GM19238 (cell line): ENCODE data around the gene NPAS4.
"Not testable (repeated sequence)": the region's sequence is repeated elsewhere in the genome, so short reads cannot be mapped to it uniquely, and the experiment has no call there.

ENCODE experiments used
- DNase-seq: peaks from one replicate; pipeline ENCODE4 v3.0.0; 2011; ENCODE audit warnings: low spot score; ENCODE audit not compliant: insufficient read length

NPAS4 gene

DNA sequence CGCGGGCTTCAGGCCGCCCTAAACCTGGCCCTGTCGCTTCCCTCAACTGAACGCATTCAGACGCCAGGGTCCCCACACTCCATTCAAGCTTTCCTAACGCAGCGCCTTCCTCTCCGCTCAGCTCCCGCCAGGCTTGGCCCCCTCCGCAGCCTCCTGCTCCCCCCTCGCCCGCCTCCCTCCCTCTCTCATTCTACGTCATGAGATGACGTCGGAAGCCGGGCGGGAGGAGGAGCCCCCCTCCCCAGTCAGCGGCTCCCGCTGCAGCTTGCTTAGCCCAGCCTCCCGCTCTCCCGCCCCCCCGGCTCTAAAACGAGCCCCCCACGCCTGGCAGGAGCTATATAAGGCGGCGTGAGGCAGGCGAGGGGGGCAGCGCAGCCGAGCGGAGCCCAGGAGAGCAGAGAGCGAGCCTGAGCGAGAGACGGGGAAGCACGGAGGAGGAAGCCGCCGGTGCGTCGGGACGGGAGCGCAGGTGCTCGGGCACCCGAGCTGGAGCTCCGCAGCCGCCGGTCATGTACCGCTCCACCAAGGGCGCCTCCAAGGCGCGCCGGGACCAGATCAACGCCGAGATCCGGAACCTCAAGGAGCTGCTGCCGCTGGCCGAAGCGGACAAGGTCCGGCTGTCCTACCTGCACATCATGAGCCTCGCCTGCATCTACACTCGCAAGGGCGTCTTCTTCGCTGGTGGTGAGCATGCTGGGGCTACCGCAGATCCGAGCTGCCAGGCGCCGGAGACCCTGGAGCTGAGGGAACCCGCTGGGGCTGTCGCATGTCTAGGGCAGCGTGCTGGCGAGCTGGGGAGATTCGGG is at the start of gene NPAS4:
TSS of gene NPAS4 (plus strand) at position 365 of the 806 bp plus-strand sequence. CDS start at position 510, 145 bp downstream.
- DNase-seq: no peak

DNA sequence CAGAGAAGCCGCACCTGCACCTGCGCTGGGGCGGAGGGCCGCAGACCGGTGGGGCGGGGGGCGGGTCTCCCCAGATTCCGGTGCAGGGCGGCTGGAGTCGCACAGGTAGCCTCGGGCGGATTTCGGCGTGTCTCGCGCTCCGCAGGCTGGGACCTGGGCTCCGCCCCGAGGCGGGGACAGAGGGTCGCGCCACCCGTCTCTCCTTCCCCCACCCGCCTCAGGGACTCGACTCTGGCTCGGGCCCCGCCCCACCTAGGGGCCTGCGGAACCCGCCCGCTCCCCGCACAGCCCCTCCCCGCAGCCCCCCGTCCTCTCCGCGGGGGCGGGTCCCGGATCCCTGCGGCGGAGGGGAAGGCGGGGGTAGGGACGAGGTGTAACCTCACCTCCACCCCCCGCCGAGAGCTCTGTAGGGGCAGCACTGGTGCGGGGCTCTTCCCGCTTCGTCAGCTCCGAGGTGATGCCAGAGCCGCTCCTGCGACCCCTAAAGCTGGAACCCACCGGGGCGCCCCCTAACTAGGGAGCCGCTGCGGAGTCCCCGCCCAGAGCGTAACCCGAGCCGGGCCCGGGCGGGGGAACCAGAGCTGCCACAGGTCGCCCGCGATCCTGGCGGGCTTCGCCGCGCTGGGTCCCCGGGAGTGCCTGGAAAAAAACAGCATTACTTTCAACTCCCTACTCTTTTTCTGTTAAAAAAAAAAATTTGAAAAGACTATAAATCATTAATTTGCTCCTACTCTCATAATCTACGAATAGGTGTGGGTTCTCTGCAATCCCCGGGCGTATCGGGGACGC is 49.0 kb upstream of the NPAS4 start, which contains the start of gene SLC29A2:
TSS of gene SLC29A2 (minus strand) at position 134 of the 789 bp plus-strand sequence. CDS start 169 bp downstream, outside the sequence.
- DNase-seq: peak; percentile 61

DNA sequence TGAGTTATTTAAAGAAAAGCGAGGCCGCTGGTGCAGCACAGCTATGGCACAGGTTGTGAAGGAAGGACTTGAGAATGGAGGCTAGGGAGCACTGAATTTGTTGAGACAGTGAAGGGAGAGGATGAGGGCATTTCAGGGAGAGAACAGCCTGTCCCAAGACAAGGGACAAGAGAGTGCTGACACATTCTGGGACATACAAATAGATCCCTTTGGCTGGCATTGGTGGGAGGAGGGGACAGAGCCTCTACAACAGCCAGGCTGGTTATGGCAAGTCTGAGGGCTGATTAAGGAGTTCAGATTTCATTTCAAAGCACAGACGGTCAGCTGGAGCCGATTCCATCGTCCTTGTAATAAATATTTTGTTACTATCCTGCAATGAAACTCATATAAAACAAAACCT is 47.6 kb upstream of the NPAS4 start:
- DNase-seq: no peak

DNA sequence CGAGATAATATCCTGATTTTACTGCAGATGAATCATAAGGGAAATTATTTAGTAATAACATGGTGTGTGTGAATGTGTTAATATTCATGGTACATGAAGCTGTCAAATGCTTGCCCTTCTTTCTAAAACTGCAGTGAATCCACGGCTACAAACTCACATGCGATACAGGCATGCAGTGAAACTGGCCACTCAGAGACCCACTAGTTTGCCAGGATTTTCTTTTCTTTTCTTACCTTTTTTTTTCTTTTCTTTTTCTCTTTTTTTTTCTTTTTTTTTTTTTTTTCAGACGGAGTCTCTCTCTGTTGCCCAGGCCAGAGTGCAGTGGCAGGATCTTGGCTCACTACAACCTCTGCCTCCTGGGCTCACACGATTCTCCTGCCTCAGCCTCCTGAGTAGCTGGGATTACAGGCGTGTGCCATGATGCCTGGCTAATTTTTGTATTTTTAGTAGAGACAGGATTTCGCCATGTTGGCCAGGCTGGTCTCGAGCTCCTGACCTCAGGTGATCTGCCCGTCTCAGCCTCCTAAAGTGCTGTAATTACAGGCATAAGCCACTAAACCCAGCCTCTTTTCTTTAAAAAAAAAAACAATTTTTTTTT is 47.0 kb upstream of the NPAS4 start:
- not testable (repeated sequence) for DNase-seq

DNA sequence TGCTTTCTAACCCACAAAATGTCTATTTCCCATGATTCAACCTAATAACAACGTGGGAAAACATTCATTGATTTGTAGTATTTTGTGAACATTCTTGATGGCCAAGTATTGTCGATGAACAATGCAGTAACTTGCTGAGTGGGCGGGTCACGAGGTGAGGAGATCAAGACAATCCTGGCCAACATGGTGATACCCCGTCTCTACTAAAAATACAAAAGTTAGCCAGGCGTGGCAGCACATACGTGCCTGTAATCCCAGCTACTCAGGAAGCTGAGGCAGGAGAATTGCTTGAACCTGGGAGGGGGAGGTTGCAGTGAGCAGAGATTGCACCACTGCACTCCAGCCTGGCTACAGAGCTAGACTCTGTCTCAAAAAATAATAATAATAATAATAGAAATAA is 40.6 kb upstream of the NPAS4 start:
- DNase-seq: not testable (repeated sequence)

DNA sequence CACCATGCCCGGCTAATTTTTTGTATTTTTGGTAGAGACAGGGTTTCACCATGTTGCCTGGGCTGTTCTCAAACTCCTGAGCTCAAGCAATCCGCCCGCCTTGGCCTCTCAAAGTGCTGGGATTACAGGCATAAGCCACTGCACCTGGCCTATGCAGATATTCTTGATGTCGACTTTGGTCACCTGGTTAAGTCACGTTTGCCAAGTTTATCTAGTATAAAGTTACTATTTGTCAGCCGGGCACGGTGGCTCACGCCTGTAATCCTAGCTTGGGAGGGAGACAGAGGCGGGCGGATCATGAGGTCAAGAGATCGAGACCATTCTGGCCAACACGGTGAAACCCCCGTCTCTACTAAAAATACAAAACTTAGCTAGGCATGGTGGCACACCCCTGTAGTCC is 36.5 kb upstream of the NPAS4 start:
- not testable (repeated sequence) for DNase-seq

DNA sequence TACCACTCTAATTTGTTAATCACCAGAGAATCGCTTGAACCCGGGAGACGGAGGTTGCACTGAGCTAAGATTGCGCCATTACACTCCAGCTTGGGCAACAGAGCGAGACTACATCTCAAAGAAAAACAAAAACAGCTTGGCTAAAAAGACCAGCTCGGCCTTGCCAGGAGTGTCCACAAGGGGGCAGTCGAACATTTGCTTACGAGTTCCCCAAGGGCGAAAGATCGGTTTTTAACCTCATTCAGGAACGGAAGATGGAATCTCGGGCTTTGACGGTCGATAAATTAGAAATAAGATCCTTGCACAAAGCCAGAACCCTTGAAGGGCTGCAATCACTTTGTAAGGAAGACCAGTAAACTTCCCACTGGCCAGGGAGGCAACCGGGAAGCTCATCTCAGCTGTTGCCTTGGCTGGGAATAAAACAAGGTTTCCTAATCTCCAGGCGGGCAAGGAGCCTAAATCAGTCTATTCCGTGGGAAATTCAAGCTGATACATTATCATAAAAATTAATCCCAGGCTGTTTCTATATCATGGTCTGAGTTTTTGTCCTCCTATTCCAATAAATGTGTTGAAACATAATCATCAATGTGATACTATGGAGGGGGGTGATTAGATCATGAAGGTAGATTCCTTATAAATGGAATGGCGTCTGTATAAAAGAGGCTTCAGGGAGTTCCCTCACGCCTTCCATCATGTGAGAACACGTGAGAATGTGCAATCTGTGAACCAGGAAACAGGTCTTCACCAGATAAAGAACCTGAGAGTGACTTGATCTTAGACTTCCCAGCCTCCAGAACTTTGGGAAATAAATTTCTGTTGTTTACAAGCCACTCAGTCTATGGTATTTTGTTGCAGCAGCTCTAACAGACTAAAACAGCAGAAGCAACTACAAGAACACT is 34.4 kb upstream of the NPAS4 start:
- peak; percentile 37 for DNase-seq

DNA sequence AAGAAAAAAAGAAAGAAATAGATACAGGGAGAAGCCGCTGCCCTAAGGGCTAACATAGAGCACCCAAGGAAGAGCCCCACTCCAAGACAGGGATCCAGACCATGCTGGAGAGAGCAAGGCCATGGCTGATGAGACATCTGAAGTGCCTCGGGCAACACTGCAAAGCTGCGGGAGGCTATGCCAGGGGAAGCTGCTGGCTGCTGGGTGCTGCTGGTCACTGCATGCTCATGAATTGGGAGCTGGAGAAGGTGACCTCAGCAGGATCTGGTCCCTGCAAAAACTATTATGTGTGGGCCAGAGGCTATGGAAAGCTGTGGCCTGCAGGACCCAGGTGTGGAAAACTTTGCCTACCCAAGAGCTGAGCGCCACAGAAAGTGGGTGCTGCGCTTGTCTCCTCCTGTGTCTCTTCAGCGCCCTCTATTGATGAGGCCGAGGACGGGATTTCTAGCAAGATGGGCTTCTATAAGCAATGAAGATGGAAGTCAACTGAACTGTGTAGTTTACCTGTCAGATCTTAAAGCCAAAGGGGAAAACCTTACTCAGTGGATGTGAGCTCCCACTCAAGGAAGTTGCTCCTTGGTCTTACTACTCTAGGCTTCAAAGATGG is 32.0 kb upstream of the NPAS4 start:
- DNase-seq: peak; percentile 39

DNA sequence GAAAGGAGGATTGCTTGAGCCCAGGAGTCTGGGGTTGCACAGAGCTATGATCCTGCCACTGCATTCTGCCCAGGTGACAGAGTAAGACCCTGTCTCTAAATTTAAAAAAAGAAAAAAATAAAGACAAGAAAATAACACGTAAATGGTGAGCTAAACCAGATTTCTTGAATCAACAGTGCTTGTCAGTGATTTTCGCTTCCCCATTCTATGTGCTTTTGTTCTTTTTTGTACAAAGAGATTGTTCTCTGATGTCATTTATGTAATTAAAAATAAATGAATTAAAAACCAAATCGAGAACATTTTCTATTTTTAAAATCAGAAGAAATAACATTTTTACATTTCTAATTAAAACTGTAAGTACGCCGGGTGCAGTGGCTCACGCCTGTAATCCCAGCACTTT is 29.5 kb upstream of the NPAS4 start:
- DNase-seq: no peak

DNA sequence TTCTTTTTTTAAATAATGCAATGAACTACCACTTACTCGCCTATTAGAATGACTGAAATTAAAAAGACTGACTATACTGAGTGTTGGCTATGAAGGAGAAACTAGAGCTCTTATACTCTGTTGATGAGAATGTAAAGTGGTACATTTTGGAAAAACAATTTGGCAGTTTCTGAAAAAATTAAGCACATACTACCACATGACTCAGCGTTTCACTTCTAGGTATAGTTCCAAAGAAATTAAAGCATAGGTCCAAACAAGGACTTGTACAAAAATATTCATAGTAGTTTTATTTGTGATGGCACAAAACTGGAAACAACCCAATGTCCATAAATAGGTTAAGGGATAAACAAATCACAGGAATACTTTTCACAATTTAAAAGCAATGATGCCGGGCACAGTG is 26.9 kb upstream of the NPAS4 start:
- no peak for DNase-seq

DNA sequence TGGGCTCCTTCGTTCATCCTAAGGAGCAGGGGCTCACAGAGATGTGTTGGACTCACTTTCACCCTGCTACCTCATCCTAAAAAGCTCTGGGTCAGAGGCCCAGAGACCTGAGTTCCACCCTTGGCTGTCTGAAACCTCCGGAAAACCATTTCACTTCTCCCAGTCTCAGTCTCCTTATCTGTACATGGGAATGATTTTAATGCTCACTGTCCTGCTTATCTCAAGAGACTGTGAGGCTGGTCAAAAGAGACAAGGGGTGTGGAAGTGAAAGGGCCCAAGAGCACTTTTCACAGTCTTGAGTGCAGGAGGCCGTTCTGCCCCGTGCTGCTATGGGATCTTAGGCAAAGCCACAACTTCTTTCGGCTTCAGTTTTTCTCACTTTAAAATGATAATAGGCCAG is 13.2 kb upstream of the NPAS4 start:
- DNase-seq: no peak

DNA sequence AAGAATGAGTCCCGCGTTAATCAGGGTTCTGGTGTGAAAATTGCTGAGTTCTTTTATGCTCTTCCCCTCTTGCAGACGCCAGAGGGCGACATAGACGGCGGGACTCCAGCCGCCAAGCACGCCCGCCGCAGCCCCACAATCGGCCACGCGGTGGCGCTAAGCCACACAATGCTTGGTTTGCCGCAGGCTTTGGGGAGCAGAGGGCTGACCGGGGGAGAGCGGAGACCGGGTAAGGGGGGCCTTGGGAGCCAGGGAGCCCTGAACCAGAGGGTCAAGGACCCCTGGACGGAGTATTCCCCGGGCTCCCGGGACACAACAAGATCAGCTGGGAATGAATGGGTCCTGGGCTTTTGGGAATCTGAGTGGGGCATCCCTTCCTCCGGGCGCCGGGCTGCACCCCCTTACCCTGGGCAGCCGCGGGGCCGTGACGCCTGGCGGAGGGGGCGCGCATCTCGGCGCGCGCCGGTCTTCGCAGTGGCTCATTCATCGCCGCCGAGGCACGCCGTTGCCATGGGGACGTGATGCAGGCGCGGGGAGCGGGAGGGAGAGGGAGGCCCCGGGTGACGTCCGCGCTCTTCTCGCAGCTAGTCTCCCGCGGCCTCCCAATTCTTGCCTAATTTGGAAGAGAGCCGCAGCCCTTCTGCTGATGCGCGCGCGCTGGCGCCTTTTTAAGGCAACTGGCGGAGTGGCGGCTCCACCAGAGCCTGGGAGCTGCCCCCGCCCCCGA is 12.2 kb upstream of the NPAS4 start:
- DNase-seq: peak; percentile 91

DNA sequence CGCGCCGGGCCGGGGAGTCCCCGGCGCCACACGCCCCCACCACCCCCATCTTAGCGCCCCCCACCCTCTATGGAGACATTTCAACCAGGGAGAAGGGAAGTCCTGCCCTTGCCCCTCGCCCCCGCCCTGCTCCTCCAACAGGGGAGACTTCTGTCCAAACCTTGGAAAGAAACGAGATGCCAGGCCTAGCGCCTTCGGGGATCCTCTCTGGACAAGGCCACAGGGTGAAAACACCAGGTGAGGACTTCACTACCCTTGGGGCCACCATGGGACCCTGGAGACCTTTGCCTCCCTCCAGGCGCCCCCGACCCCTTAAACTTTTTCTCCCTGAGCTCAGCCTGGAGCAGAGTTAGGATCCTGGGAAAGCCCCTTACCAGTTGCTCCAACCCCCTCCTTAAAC is 11.6 kb upstream of the NPAS4 start:
- DNase-seq: no peak

DNA sequence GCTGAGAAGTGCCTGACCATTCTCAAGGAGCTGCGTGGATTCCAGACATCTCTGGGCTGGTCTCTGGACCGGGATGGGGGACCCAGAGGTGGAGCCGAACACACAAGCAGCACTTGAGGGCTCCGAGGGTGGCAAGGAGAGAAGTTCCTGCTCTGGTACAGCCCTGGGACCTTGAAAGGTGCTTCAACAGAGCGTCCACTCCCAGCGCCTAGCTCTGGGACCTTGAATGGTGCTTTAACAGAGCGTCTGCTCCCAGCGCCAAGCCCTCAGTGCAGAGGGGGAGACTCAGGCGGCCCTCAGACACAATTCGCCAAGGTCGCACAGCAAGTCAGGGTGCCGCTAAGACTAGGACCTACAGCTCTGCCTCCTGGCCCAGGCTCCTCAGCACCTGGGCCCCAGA is 10.6 kb upstream of the NPAS4 start:
- DNase-seq: no peak

DNA sequence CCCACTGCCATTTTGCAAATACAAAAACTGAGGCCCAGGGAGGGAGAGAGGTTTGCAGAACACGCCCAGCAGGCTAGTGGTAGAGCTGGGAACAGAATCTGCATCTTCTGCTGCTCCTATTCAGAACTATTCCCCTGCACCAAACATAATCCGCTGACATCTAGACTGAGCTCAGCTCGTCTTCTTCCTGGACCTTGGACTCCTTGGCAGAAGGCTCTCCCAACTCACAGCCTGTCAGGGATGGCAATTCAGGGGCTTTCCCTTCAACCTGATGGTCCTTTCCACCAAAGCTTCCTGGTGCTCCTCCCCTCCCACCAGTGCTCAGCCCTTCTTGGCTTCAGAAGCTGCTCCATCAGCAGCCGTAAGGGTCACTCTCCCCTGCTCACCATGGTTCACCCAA is 9.5 kb upstream of the NPAS4 start:
- DNase-seq: no peak

DNA sequence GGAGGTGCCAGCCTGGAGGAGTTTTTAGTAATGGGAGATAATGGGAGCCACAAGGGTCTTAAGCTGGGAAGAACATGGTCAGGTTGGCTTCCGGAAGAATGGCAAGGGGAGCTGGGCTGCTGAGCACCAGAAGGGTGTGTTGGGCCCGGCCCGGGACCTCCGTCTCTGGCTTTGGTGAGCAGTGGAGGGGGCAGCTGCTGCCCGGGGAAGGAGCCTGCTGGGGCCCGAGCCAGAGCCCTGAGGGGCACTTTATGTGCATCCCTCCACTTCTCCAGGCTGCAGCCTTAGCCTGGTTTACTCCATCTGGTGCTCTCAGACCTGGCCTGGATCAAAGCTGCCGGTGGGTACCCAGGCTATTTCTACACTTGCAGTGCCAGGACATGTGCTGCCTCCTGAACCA is 8.7 kb upstream of the NPAS4 start:
- DNase-seq: no peak

DNA sequence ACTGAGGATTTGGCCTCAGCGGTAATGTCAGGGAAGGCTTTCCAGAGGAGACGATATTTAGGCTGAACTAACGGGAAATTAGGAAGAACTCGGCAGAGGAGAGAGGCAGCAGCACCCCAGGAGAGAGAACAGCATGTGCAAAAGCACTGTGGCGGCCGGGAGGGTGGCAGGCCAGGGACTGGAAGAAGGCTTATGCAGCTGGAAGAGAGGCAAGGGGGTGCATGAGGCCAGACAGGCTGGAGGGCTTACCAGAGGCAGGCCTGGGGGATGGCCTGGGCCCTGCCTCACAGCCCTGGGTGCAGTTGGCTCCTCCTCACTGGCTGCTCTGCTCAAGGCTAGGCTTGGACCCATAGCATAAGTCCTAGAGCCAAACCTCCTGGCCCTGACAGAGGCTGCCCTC is 7.7 kb upstream of the NPAS4 start:
- DNase-seq: no peak

DNA sequence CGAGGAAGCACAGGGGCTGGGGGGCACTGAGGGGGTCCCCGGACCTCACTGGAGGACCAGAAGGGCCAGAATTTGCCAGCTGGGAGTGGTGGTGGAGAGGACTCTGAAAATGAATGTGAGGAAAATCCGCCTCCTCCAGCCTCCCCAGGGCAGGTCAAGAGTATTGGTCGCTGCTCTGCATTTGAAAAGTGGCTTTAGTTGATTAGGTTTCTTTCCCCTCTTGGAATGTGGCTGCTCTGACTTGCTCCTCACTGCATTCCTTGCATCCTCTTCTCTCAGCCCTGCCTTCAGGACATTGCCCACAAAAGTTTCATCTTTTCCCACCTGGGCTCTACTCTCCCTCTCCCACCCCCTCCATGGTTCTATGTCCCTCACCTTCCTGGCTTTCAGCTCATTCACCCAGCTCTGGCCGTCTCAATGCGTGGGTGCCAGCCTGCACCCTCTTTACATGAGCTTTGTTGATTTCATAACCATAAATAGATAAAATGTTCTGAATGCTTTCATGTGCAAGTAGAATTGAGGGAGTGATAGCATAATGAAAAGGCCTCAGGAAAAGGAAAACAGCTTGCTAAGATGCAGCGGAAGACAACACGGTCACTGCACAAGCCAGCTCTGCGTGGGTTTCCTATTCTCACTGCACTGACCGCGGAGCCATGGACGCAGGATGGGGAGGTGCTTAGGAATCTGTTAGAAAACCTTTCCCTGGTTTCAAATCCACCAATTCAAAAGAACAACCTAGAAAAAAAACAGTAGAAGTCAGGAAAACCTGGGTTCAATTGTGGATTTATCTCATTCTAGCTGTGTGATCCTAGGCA is 6.5 kb upstream of the NPAS4 start:
- no peak for DNase-seq

DNA sequence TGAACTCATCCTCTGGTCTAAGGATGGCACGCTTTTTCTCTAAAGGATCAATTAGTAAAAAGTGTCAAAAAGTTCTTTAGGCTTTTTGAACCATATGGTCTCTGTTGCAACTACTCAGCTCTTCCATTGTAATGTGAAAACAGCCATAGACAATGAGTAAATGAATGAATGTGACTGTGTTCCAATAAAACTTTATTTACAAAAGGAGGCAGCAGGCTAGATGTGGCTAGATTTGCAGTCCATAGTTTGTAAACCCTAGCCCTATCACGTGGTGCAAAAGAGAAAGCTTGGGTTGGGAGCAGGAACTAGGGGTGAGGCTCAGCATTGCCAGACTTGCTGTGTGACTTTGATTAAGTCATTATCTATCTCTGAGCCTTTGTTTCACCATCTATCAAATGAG is 5.4 kb upstream of the NPAS4 start:
- DNase-seq: no peak
